PC-3 (cell line): ENCODE measurements around the gene PMS1. TPM values are rescaled to one million over a fixed set of nuclear protein-coding genes. Genes with fewer than 3 reads are reported as not detected.
A peak's percentile ranks its signal among the peaks of the same experiment; 100 is the strongest.

Experiments
- ATAC-seq: fragments of 200-7000 bp; cut with Tn5 transposase; 2 replicates; pipeline ENCODE4 v1.9.1; 2020; ENCODE audit warnings: mild to moderate bottlenecking, moderate library complexity
- BruUV-seq: library from RNA; stranded (reverse); fragments of 400-500 nt; replicated peaks from 2 replicates; lab custom pipeline; 2021; lab: Mats Ljungman, UMichigan
- CTCF ChIA-PET: fragments of 300-600 bp; sonication (Branson Sonifier 250); formaldehyde crosslinking; loops from one replicate; lab custom pipeline; 2022; ENCODE audit warnings: antibody characterized with exemption; lab: Charles Lee
- POLR2A ChIA-PET: fragments of 300-600 bp; sonication (Branson Sonifier 250); formaldehyde crosslinking; loops from one replicate; lab custom pipeline; 2022; ENCODE audit warnings: antibody characterized with exemption; ENCODE audit not compliant: unreplicated experiment; lab: Charles Lee
- DNase-seq: peaks from one replicate; pipeline ENCODE4 v3.0.0-alpha.2; 2015
- H2AFZ ChIP-seq: fragments of 300-600 bp; sonication (generic); 2 replicates; pipeline ENCODE4 v1.6.0; 2016; ENCODE audit warnings: antibody characterized with exemption, low read length
- H3F3A ChIP-seq: fragments of 300-600 bp; sonication (generic); one replicate; pipeline ENCODE4 v1.6.0; 2017; ENCODE audit warnings: antibody characterized with exemption, low read length, control low read depth, mild to moderate bottlenecking; ENCODE audit not compliant: unreplicated experiment
- H3K27ac ChIP-seq: fragments of 300-600 bp; sonication (generic); 2 replicates; pipeline ENCODE4 v1.5.1; 2016; ENCODE audit warnings: mild to moderate bottlenecking, low read length
- H3K27me3 ChIP-seq: fragments of 300-600 bp; sonication (generic); 2 replicates; pipeline ENCODE4 v1.6.1; 2016; ENCODE audit warnings: low read length, mixed read lengths
- H3K36me3 ChIP-seq: fragments of 300-600 bp; sonication (generic); 2 replicates; pipeline ENCODE4 v1.6.1; 2016; ENCODE audit warnings: low read depth, mixed run types, low read length, mixed read lengths
- H3K4me1 ChIP-seq: fragments of 300-600 bp; sonication (generic); 2 replicates; pipeline ENCODE4 v1.5.1; 2016; ENCODE audit warnings: low read length; ENCODE audit not compliant: insufficient read depth
- H3K4me2 ChIP-seq: fragments of 300-600 bp; sonication (generic); 2 replicates; pipeline ENCODE4 v1.6.0; 2016; ENCODE audit warnings: low read length
- H3K4me3 ChIP-seq: fragments of 300-600 bp; sonication (generic); 2 replicates; pipeline ENCODE4 v1.5.1; 2016; ENCODE audit warnings: mild to moderate bottlenecking, low read length, mixed read lengths
- H3K79me2 ChIP-seq: fragments of 300-600 bp; sonication (generic); 2 replicates; pipeline ENCODE4 v1.6.1; 2017; ENCODE audit warnings: low read length, mixed read lengths
- H3K9ac ChIP-seq: fragments of 300-600 bp; sonication (generic); 2 replicates; pipeline ENCODE4 v1.6.0; 2016; ENCODE audit warnings: mild to moderate bottlenecking, low read length
- H3K9me2 ChIP-seq: fragments of 300-600 bp; sonication (generic); replicated peaks from 2 replicates; pipeline ENCODE4 v1.6.1; 2016; ENCODE audit warnings: mixed run types, low read length, mixed read lengths
- H3K9me3 ChIP-seq: fragments of 300-600 bp; sonication (generic); 2 replicates; pipeline ENCODE4 v1.6.1; 2016; ENCODE audit warnings: low read length, mixed read lengths
- H4K20me1 ChIP-seq: fragments of 300-600 bp; sonication (generic); 2 replicates; pipeline ENCODE4 v1.6.1; 2016; ENCODE audit warnings: low read length, mixed read lengths
- EZH2 ChIP-seq: fragments of 300-600 bp; sonication (generic); IDR thresholded peaks from one replicate; pipeline ENCODE4 v1.6.1; 2017; ENCODE audit warnings: antibody characterized with exemption, mild to moderate bottlenecking, low read length; ENCODE audit not compliant: unreplicated experiment
- EZH2phosphoT487 ChIP-seq: fragments of 300-600 bp; sonication (generic); IDR thresholded peaks from 2 replicates; pipeline ENCODE4 v1.6.1; 2018; ENCODE audit warnings: mild to moderate bottlenecking, antibody characterized with exemption, low read length, borderline replicate concordance
- intact Hi-C: fragments of 100-400 bp; cut with micrococcal nuclease; formaldehyde crosslinking; loops from 2 replicates; pipeline ENCODE4 v1.9.0; 2023
- total RNA-seq: library from RNA; depleted of rRNA; stranded (reverse); fragments of >200 nt; gene quantifications from 2 replicates; pipeline ENCODE4 v1.2.3, GENCODE V29; 2014
- TF ChIP-seq, protein P1 (sequence below): fragments of 300-600 bp; sonication (generic); conservative IDR thresholded peaks from 2 replicates; pipeline ENCODE4 v1.5.1; 2017; ENCODE audit warnings: antibody characterized with exemption, low read depth, mild to moderate bottlenecking, low read length

The PMS1 gene
- total RNA-seq, 1 experiment from 2014 or later = 13.8 TPM

DNA sequence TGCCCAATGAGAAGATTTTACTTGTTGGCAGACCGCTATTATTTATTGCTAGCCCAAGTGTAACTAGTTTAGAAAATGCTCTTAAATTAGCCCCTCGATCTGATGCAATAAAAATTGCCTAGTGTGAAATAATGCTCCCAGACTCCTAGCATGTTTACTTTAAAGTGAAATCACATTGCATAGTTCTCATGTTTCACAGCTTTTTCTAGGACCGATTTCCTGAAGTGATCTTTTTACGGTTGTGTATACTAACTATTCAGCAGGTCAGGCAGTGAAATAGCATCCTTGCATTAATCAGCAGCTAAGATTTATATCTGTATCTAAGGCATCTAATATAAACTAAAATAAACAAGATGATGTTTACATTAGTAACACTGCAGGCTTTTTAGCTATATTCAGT, 52.4 kb downstream of the PMS1 start:
- Histone ChIP-seq H4K20me1 (no peaks in the 10 kb centered on the region), H3K9ac (peak overlapping the region; percentile 14), H3K4me2 (peak overlapping the region; percentile 38), H3K4me3 (peak overlapping the region; percentile 3; the same call in 1 of the 2 replicates), H2AFZ (peak overlapping the region; percentile 2), H3K79me2 (no peaks in the 10 kb centered on the region), H3K9me2 (no peaks in the 10 kb centered on the region), H3K4me1 (peaks cover 17% of the 10 kb centered on the region), H3K36me3 (no peaks in the 10 kb centered on the region), H3K27ac (peak overlapping the region; percentile 65), H3K9me3 (no peaks in the 10 kb centered on the region), H3F3A (no peaks in the 10 kb centered on the region), H3K27me3 (no peaks in the 10 kb centered on the region)
- ChIA-PET CTCF (no interaction called here), POLR2A (interaction anchor here (0.5 kb wide), 1 partner anchor 1048 kb away, joined by 12 read pairs; no protein-coding TSS in a partner anchor)
- DNase-seq = peak; percentile 80
- intact Hi-C loops = no loop called here
- peak; percentile 96 for ATAC-seq
- TF ChIP-seq EZH2phosphoT487 = no peak
- no peak for TF ChIP-seq EZH2
- BruUV-seq = no TSS peak

DNA sequence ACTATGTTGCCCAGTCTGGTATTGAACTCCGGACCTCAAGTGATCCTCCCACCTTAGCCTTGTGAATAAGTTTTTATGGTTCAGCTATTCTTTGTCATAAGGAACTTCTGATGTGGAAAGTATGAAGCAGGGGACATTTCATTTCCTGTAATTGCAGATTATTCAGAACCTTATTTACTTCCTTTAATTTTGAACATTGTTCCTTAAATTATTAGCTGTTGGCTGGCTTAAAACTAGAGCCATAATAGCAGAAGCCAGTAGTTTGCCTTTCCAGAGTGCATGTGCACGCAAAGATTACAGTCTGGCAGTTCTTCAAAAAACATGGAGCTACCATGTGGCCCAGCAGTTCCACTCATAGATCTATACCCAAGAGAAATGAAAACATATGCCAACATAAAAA, 53.1 kb downstream of the PMS1 start:
- TF ChIP-seq EZH2phosphoT487 (no peak), EZH2 (no peak)
- TF ChIP-seq, protein P1, sequence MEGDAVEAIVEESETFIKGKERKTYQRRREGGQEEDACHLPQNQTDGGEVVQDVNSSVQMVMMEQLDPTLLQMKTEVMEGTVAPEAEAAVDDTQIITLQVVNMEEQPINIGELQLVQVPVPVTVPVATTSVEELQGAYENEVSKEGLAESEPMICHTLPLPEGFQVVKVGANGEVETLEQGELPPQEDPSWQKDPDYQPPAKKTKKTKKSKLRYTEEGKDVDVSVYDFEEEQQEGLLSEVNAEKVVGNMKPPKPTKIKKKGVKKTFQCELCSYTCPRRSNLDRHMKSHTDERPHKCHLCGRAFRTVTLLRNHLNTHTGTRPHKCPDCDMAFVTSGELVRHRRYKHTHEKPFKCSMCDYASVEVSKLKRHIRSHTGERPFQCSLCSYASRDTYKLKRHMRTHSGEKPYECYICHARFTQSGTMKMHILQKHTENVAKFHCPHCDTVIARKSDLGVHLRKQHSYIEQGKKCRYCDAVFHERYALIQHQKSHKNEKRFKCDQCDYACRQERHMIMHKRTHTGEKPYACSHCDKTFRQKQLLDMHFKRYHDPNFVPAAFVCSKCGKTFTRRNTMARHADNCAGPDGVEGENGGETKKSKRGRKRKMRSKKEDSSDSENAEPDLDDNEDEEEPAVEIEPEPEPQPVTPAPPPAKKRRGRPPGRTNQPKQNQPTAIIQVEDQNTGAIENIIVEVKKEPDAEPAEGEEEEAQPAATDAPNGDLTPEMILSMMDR = no peak
- H3K4me2 ChIP-seq = no peak overlapping the region
- POLR2A ChIA-PET = interaction anchor here (0.5 kb wide), 1 partner anchor 1047 kb away, joined by 12 read pairs; no protein-coding TSS in a partner anchor

DNA sequence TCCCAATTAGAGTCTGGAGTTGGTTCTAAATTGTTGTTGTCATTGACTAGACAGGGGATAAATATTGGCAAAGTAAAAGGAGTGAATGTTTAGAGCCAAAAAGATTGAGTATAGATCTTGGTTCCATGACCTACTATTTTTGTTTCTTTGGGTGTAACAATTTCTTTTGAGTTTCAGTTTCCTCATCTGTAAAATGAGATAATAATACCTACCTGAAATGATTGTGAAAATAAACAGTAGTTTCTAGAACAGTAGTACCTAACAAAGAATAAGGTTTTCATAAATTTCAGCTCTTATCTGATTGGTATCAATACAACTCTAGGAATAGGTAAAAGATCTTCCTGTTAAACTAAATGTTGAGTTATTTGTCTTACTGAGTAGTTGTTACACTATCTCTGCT, 56.8 kb downstream of the PMS1 start:
- Histone ChIP-seq H3K9ac (no peak overlapping the region), H3F3A (no peaks in the 10 kb centered on the region), H3K36me3 (no peaks in the 10 kb centered on the region), H3K9me3 (no peaks in the 10 kb centered on the region), H3K27ac (no peak overlapping the region), H4K20me1 (no peaks in the 10 kb centered on the region), H3K27me3 (no peaks in the 10 kb centered on the region), H2AFZ (no peak overlapping the region), H3K4me1 (peaks cover 23% of the 10 kb centered on the region), H3K4me3 (no peak overlapping the region), H3K79me2 (no peaks in the 10 kb centered on the region), H3K4me2 (no peak overlapping the region), H3K9me2 (no peaks in the 10 kb centered on the region)
- POLR2A ChIA-PET = no interaction called here
- intact Hi-C loops = no loop called here
- CTCF ChIA-PET = no interaction called here
- ATAC-seq (no peak), DNase-seq (no peak)
- no TSS peak for BruUV-seq
- TF ChIP-seq, protein P1 = no peak
- TF ChIP-seq EZH2 (no peak), EZH2phosphoT487 (no peak)

More for the DNA sequence above, 53.1 kb downstream of the PMS1 start:
- no peaks in the 10 kb centered on the region for H3K27me3 ChIP-seq
- no TSS peak for BruUV-seq
- no peaks in the 10 kb centered on the region for H3K9me2 ChIP-seq
- H3K4me3 ChIP-seq = no peak overlapping the region
- DNase-seq = no peak
- no peak overlapping the region for H3K9ac ChIP-seq
- H3K4me1 ChIP-seq = peaks cover 17% of the 10 kb centered on the region
- H4K20me1 ChIP-seq = no peaks in the 10 kb centered on the region
- H3K9me3 ChIP-seq = no peaks in the 10 kb centered on the region
- peak overlapping the region; percentile 46 for H3K27ac ChIP-seq
- no peaks in the 10 kb centered on the region for H3K79me2 ChIP-seq
- H2AFZ ChIP-seq = no peak overlapping the region
- H3F3A ChIP-seq = no peaks in the 10 kb centered on the region
- no peak for ATAC-seq
- H3K36me3 ChIP-seq = no peaks in the 10 kb centered on the region
- CTCF ChIA-PET = no interaction called here
- intact Hi-C loops = no loop called here
